HG03025 (cell line): Measurements from ENCODE around the gene CRLF1.
"Not testable (repeated sequence)": the region's sequence is repeated elsewhere in the genome, so short reads cannot be mapped to it uniquely, and the experiment has no call there.

Source experiments
- ATAC-seq: cut with Tn5 transposase; IDR thresholded peaks from one replicate; pipeline ENCODE4 v1.9.1; 2021; ENCODE audit warnings: mild to moderate bottlenecking, moderate library complexity; ENCODE audit not compliant: unreplicated experiment, low FRiP score

Gene CRLF1

DNA sequence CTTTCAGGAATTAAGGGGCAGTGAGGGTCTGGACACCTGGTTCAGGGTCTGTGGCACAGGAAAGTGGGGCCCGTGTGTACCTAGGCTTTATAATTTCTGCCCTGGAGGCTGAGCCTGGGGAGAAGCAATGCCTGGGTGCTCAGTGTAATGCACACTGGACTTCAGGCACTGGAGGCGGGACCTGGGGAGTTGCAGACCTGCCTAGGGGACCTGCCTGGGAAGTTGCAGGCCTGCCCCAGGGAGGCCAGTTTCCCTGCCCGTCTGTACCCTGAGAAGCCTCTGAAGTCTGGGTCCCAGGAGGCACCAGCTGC, 3.6 kb upstream of the CRLF1 start:
- ATAC-seq = no peak

GRCh38 chr19:18609717-18610051, 3.1 kb upstream of the CRLF1 start:
- ATAC-seq = no peak

DNA sequence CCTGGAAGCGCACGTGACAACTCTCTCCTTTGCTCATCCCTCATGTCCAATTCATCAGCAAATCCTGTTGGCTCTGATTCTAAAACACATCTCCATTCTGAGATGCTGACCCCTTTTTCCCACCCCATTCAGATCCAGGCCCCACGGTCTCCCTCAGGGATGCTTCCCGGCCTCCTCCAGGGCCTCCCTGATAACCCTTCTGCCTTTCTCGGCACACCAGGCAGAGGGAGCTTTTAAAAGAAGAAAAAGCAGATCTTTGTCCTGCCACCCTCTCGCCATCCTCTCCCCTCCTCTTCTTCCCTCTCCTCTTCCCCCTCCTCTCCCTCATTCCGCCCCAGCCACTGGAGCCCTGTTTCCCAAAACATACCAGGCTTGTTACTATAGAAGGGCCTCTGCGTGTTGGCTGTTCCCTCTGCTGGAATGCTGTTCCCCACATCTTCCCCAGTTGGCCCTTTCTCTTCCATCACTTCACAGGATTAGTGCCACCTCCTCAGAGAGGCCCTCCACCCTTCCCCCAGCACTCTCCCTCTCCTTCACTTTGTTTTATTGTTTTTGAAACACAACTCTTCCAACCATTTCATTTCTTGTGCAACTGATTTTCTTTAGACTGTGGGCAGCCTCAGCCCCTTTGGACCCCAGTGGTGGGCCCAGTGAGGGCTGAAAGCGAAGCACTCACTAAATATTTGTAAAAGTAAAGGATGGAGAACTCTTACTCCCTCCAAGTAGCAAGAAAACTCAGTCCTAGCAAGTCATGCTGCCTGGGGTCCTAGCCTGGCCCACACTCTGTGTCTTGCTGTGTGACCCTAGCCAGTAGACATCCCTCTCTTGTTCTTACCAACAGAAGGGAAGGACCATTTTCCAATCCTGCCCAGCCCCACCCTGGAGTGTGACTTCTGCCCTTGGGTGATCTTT, 2.5 kb upstream of the CRLF1 start:
- no peak for ATAC-seq

DNA sequence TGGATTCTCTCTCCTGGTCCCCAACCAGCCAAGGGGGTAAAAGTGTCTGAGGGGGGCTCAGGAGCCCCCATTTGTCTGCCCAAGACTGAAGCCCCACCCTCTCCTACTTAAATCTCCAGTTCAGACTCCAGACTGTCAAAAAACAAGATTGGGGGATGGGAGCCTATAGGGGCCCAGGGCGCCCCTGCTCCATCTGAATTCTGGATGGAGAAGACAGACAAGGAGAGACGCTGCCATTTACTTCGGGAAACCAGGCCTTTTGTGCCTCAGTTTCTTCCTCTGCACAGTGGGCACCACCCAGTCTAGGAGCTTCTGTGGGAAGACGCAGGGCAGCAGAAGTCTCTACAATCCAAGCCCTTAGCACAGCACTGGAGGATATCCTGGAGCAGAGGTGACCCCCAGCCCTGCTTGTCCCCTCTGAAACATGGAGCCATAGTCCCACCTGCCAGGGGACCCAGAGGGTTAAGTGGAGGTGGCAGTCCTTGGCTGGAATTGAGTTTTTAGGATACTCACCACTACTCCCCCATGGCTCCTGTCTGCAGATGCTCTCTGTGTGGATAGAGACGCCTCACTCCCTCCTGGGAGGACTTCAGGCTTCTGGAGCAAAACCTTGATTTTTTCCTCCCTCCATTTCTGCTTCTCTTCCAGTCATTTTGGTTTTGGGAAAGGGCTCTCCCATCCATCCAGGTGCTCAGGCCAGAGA, 1.7 kb upstream of the CRLF1 start:
- ATAC-seq = no peak

DNA sequence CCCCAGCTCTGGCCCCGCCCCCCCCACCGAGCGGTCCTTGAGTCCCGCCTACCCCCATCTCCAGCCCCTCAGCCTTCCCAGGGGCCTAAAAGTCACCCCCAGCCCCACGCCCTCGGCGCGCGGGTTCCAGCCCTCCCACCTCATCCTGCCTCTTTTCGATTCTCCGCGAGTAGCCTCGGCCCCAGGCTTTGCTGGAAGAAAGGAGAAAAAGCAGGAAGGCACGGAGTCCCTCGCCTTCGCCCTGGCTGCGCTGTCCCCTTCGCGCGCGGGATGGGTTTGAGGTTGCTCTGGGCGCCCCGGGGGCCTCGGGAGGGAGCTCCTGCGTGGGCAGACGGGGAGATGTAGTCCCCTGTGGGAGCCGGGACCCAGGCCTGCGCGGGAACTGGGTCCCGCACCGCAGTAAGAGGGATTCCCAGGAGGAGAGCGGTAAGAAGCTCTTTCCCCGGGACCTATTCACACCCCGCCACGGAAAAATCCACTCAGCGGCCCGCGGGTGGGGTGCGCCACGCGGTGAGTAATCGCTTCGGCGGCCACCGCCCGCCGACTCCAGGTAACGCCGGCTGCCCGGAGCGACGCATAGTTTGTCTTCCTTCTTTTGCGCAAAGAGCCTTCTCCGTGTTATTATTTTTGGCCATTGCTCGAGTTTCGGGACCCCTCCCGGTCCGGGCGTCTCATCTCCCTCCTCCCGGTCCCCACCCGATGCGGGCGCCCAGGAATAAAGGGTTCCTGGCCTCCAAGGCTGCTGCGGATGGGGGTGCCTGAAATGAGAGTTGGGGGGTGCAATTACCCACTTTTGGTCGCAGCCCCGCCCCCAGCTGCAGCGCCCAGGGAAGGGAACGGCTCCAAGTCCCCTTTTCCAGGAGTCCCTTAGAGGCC, 865 bp upstream of the CRLF1 start:
- no peak for ATAC-seq

- ATAC-seq = no peak
Observed at GRCh38 chr19:18605546-18606280, 886 bp downstream of the CRLF1 start.

GRCh38 chr19:18605196-18605545, 1.4 kb downstream of the CRLF1 start:
- ATAC-seq = no peak

DNA sequence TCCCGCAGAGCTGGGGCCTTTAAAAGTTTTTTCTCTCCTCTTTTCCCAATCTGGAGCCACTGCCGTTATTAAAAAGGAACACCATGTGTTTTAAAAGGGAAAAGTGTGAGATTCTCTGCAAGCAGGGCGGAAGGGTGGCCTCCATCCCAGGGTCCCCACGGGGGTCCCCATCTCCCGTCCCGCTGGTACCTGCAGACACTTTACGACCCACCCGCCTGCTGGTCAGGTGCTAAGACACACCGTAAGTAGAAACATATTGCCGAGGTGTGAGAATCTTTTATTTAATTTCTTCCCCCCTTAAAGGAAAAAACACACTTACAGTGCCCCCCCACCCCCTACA, 1.8 kb downstream of the CRLF1 start:
- ATAC-seq = no peak

DNA sequence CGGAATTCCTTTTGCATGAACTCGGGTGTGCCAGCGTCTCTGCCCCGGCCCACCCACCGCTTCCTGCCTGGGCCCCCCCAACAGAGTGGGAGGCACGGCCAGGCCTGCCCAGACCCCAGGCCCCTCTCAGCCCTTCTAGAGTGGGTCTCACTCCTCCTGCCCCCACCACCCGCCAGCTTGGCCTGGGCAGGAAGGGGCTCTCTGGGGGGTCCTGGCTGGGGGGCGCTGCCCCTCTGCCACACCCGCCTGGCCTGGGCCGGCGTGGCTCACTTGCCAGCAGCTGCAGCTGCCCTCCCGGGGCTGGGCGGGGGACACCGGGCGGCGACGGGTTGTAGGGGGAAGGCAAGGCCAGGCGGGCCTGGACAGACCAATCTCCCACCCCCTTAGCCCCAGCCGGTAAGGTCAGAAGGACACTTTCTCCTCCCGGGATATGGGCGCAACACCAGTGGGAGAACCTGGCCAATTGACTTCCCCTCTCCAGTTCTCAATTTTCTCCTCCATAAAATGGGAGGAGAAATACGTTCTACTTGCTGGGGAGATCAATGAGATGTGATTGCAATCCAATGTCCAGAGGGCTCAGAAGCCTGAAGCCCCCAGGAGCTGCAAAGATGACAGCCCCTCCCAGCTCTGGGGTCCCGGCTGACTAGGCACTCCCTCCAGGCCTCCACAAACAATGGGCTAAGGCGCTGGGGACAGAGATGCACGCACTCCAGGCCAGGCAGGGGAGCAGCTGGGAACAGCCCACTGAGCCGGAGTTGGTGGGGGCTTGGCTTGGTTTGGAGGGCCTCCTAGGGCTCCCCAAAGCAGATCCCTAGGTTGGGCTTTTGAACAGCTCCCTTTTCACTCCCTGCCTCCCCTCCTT, 2.4 kb downstream of the CRLF1 start:
- ATAC-seq = no peak

DNA sequence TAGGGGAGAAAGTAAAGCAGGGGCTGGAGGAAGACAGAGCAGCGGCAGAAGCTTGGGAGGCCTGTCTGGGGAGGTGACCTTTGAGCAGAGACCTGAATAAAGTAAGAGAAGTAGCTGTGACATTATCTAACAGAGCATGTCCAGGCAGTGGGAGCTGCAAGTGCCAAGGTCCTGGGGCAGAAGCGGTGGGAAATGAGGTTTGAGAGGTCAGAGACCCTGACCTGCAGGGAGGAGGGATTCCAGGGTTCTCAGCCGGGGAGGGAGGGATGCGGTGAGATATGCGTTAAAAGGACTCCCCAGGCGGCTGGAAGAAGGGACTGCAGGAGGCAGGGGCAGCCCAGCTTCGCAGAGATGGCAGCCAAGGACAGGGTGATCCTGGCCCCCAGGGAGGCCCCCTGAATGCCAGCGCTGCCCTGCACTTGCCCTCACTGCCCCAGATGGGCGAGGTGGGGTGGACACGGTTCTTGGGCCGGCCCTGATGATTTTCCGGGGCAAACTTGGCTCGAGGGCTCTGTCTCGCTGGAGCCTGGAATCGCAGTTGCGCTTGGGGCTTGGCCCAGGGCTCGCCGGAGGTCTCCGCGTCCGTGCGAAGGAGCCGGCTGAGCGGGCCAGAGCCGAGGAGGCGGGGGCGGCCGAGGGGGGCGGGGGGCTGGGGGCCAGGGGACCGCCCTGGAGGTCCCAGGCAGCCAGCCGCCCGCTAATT, 3.2 kb downstream of the CRLF1 start:
- ATAC-seq = no peak

DNA sequence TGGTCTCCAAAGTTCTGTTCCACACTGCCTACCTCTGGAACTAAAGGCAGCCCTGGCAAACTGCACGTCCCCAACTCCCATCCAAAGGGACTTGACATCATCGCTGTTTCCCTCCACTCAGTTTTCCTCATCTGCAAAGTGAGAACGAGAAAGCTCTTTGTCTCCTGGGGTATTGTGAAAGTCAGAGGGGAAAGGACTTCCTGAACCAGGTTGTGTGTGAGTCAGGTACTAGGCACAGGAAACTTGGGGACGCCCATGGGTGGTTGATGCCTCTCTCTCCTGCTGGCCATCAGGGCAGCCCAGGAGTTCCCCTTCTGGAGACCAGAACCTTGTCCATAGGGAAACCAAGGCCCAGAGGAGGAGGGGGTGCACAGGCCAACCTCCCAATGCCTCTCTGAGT, 4.7 kb downstream of the CRLF1 start:
- no peak for ATAC-seq

DNA sequence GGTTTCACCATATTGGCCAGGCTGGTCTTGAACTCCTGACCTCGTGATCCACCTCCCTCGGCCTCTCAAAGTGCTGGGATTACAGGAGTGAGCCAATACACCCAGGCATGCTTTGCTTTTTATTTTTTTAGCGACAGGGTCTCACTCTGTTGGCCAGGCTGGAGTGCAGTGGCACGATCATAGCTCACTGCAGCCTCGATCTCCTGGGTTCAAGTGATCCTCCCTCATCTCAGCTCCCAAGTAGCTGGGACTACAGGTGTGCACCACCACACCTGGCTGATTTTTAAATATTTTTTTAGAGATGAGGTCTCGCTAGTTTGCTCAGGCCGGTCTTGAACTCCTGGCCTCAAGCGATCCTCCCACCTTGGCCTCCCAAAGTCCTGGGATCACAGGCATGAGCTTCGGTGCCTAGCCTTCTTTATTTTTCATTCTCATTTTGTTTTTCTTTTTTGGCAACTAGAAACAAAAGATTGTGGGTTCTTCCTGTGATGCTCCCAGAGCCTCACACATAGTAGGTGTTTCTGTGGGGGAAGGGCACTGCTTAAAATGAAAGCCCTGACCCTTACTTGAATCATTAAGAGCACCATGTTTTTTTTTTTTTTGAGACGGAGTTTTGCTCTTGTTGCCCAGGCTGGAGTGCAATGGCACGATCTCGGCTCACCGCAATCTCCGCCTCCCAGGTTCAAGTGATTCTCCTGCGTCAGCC, 5.8 kb downstream of the CRLF1 start:
- ATAC-seq = not testable (repeated sequence)

DNA sequence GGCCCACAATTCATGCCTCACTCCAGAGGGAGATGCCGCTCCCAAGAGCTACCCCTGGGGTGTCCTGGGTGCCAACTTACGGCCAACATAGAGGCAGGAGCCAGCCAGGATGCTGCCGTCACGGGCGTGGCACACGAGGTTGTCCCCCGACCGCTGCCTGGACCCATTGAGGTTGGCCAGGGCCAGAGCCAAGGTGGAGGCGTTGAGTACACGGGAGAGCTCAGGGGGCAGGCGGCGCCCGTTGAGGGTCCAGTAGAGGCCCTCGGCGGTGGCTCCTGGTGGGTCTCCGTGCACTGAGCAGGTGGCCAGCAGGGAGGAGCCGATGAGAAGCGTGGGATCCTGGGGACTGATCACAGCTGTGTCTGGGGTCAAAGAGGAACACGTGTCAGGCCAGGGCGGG, 7.1 kb downstream of the CRLF1 start:
- ATAC-seq = no peak

DNA sequence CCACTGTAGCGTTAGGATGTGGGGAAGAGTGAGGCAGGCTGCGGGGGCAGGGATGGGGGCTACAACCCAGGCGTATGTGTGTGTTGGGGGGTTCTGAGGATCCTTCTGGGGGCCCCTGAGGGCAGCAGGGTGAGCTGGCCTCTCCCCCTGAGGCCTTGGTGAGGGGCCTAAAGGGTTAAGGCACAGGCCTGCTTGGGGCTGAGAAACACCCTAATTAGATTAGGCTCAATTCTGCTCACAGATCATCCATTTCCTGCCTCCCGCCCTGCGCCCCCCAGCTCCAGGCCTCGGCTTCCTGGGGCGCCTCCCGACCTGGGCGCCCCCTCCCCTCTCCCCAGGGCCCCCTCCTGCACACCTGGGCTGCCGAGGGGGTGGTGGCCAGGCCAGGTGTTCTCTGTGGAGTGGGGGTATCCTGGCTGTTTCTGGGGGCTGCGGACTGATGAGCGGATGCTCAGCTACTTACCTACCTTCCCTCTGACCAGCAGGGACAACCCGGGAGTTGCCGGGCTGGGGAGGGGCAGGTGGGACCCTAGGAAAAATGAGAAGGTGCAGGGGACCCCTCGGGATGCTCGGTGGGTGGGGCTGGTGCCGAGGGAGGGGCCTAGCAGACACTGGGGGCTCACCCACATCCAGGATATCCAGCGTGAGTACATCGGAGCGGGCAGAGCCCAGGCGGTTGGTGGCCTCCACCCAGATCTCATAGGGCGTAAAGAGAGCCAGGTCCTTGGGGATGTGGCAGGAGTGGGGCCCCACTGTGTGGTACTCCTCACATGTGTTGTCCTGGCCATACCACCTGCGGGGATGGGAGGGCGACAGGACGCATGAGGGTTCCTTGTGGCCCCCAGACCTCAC, 8.6 kb downstream of the CRLF1 start:
- no peak for ATAC-seq

GRCh38 chr19:18596752-18597157, 9.8 kb downstream of the CRLF1 start:
- no peak for ATAC-seq

- ATAC-seq = no peak
Observed at GRCh38 chr19:18595475-18595874, 11.1 kb downstream of the CRLF1 start.

DNA sequence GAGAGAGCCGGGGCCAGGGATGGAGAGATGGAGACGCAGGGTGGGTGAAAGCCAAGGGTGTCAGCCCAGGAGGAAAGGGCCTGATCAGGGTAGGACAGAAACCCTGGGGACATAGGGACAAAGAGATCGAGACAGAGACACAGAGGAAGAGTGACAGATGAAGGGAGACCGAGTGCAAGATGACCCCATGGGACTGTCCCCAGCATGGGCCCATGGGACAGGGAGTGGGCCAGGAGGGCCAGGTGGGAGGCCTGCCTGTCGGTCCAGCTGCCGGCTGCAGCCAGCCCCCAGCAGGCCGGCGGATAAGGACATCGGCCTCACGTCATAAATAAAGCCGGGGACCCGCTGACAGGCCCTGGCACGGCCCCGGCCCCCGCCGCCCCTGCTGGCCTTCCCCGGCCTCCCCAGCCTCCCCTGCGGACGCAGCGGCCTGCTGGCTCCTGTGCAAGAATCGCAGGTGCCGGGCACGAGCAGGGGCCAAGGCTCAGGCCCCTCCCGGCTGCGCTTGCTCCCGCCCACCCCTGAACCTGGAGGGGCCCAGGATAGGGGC, 11.7 kb downstream of the CRLF1 start:
- ATAC-seq = no peak
